ENCODE data around the gene CLCN2.

- TF ChIP-seq RARB (CRISPR knock-in tag; IDR thresholded peaks at IDR 0.05) (no peak), CTCF (IDR thresholded peaks at IDR 0.05) (no peak), ESRRA (IDR thresholded peaks at IDR 0.05; ENCODE audit: borderline replicate concordance, low read length) (no peak), POLR2A (IDR thresholded peaks at IDR 0.05; ENCODE audit: low read length) (no peak), PHF8 (IDR thresholded peaks at IDR 0.05; ENCODE audit: borderline replicate concordance, low read depth) (no peak), MAFK (IDR thresholded peaks at IDR 0.05; ENCODE audit: partially characterized antibody) (no peak), HOXA7 (CRISPR knock-in tag; IDR thresholded peaks at IDR 0.05) (no peak), TFCP2L1 (CRISPR knock-in tag; IDR thresholded peaks at IDR 0.05) (no peak), CHD2 (IDR thresholded peaks at IDR 0.05; ENCODE audit: low read length, partially characterized antibody) (no peak), MAX (IDR thresholded peaks at IDR 0.05) (no peak), SREBF2 (IDR thresholded peaks at IDR 0.05) (no peak), EP300 (IDR thresholded peaks at IDR 0.05) (no peak), SMC3 (IDR thresholded peaks at IDR 0.05) (no peak), RAD21 (conservative IDR thresholded peaks at IDR 0.05 in 1 of 2, IDR thresholded peaks at IDR 0.05 in 1 of 2) (no peak)
These were observed 61.1 kb downstream of the CLCN2 start for GRCh38 chr3:184300378-184300720.

Data from A549 (cell line).